WTC11 (cell line): ENCODE data around the gene TMPRSS2.

Experiments used
- FOXK1 ChIP-seq: sonication (generic); formaldehyde crosslinking; IDR thresholded peaks from 2 replicates; pipeline ENCODE4 v1.8.0; 2022; ENCODE audit warnings: mild to moderate bottlenecking, moderate library complexity, missing genetic modification reagents
- TCF7 ChIP-seq: sonication (generic); formaldehyde crosslinking; IDR thresholded peaks from 2 replicates; pipeline ENCODE4 v1.8.0; 2022; ENCODE audit warnings: mild to moderate bottlenecking, low read depth, missing genetic modification reagents, moderate library complexity
- TF ChIP-seq, protein P1 (sequence below): fragments of 200-600 bp; IDR thresholded peaks from 2 replicates; pipeline ENCODE4 v1.8.0; 2022; ENCODE audit warnings: antibody characterized with exemption

DNA sequence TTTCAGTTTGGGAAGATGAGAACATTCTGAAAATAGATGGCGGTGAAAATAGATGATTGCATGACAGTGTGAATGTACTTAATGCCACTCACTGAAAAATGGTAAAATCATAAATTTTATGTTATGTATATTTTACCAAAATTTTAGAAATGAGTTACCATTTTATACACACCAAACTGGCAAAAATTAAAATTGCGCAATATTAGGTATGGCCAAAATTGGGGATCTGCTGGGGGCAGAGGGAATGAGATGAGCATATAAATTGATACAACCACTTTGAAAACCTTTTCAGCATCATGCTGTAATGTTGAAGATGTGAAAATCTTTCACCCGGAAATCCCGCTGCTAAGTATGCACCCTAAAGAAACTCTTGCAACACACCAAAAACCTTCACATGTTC lies 10.8 kb upstream of the TMPRSS2 start:
- TF ChIP-seq, protein P1, sequence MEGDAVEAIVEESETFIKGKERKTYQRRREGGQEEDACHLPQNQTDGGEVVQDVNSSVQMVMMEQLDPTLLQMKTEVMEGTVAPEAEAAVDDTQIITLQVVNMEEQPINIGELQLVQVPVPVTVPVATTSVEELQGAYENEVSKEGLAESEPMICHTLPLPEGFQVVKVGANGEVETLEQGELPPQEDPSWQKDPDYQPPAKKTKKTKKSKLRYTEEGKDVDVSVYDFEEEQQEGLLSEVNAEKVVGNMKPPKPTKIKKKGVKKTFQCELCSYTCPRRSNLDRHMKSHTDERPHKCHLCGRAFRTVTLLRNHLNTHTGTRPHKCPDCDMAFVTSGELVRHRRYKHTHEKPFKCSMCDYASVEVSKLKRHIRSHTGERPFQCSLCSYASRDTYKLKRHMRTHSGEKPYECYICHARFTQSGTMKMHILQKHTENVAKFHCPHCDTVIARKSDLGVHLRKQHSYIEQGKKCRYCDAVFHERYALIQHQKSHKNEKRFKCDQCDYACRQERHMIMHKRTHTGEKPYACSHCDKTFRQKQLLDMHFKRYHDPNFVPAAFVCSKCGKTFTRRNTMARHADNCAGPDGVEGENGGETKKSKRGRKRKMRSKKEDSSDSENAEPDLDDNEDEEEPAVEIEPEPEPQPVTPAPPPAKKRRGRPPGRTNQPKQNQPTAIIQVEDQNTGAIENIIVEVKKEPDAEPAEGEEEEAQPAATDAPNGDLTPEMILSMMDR, result no peak
- TF ChIP-seq TCF7 (CRISPR knock-in tag), result no peak
- no peak for TF ChIP-seq FOXK1 (CRISPR knock-in tag)
